Sigmoid colon (tissue), 7 donors: ENCODE data around the gene CACNA1E. TPM values are rescaled to one million over a fixed set of nuclear protein-coding genes. Genes with fewer than 3 reads are reported as not detected.

Experiments
- DNase-seq: peaks from one replicate; pipeline ENCODE4 v3.0.0-alpha.2; 2019
- H3K27ac ChIP-seq, 4 donors: fragments of 200-600 bp; sonication (generic); one replicate each; pipeline ENCODE4 v1.5.1; 2016 to 2019; ENCODE audit warnings: mild to moderate bottlenecking in 1 of 4
- H3K27me3 ChIP-seq, 3 donors: fragments of 200-600 bp; sonication (generic); one replicate each; pipeline ENCODE4 v1.5.1; 2019; ENCODE audit warnings: mild to moderate bottlenecking in 1 of 3
- H3K36me3 ChIP-seq, 4 donors: fragments of 200-600 bp; sonication (generic); one replicate each; pipeline ENCODE4 v1.5.1; 2016 to 2019
- H3K4me1 ChIP-seq, 4 donors: fragments of 200-600 bp; sonication (generic); one replicate each; pipeline ENCODE4 v1.5.1; 2017 to 2019
- H3K4me3 ChIP-seq, 4 donors: fragments of 200-600 bp; sonication (generic); one replicate each; pipeline ENCODE4 v1.5.1; 2017 to 2019; ENCODE audit warnings: mild to moderate bottlenecking in 2 of 4, moderate library complexity in 1 of 4
- H3K9me3 ChIP-seq, 4 donors: fragments of 200-600 bp in 3 of 4; sonication (generic) in 3 of 4; one replicate each; pipeline versions ENCODE4 v1.5.1 to v1.6.1; 2013 to 2019
- EP300 ChIP-seq, 4 donors: sonication (generic); formaldehyde crosslinking; IDR thresholded peaks; one replicate each; pipeline ENCODE4 v1.6.1; 2017; ENCODE audit warnings: antibody characterized with exemption in 4 of 4
- POLR2A ChIP-seq, 2 donors: fragments of 450-650 bp; IDR thresholded peaks; one replicate each; pipeline ENCODE4 v1.6.1; 2016; ENCODE audit warnings: antibody characterized with exemption in 2 of 2, mild to moderate bottlenecking in 2 of 2, moderate library complexity in 2 of 2
- POLR2AphosphoS5 ChIP-seq, 4 donors: sonication (generic); formaldehyde crosslinking; IDR thresholded peaks; one replicate each; pipeline ENCODE4 v1.6.1; 2017; ENCODE audit warnings: antibody characterized with exemption in 4 of 4
- WGBS, 2 donors: extraction: QIAGEN DNeasy Blood & Tissue Kit; methylation state at CpG; one replicate each; pipeline ENCODE4 v1.1.7; 2013; 5-methylcytosine and 5-hydroxymethylcytosine counted together
- intact Hi-C: fragments of 100-400 bp; cut with DNase I; formaldehyde crosslinking; loops from one replicate; pipeline ENCODE4 v1.15.1; 2023
- polyA plus RNA-seq, 3 donors: library from polyadenylated mRNA; stranded (reverse); fragments of 200-250 nt; gene quantifications; one replicate each; pipeline ENCODE4 v1.2.3, GENCODE V29; 2013
- total RNA-seq, 4 donors: library from RNA; depleted of rRNA; stranded (reverse); fragments of >200 nt; gene quantifications; one replicate each; pipeline ENCODE4 v1.1.0, GENCODE V29; 2016
- TF ChIP-seq, protein P1 (sequence below), 4 experiments: fragments of 450-650 bp in 3 of 4; fragments of 200-600 bp in 1 of 4; IDR thresholded peaks; one replicate each; pipeline ENCODE4 v1.5.1; 2016 to 2019; ENCODE audit warnings: antibody characterized with exemption in 4 of 4, mild to moderate bottlenecking in 3 of 4, moderate library complexity in 2 of 4
- donor health status: healthy with polysubstance abuse.
- donor health status: Bipolar disorder and iron deficiency.
- donor health status: healthy.

CACNA1E gene
- total and polyA plus RNA-seq, 7 donors, result 0.16 to 1.1 (median 0.36) TPM; not detected in 2

- WGBS, 2 donors, result 75 to 84% methylated on average over 10 of the region's 10 CpGs
- no peaks in the 10 kb centered on the region for H3K27me3 ChIP-seq
- no peak overlapping the region for H3K4me3 ChIP-seq
These were observed 120.6 kb downstream of the CACNA1E start for GRCh38 chr1:181603735-181604410.

DNA sequence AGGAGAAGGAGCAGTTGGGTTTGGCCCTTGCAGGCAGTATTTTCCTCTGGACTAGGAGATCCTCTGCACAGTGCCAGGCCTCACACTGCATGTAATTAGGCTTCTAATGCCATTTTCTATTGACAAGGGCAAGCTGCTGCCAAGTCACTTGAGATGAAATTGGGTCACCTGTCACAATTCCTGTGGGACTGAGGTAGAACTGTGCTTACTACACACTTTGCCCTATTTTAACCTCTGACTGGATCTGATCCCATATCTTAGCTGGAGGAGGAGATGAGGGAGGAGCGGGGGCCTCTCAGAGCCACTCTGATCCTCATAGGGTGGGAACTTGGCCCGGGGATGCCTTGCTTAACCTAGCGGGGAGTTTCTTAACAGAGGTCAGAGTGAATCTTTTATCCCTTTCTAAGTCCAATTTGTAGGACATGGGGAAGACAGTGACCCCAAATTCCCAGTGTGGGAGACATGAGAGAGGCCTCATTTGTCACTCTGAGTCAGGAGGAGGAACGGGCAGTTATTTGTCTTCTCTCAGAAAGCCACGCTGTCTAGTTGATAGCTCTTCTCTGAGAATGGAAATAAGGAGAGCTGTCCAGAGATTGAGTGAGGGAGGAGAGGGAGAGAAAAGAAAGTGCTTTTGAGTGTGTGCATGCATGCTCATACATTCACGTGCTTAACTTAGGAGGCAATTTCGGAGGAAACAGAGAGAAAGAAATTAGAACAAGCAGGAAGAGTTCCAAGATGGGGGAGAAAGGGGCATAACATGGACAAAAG is 121.3 kb downstream of the CACNA1E start:
- H3K36me3 ChIP-seq, result no peaks in the 10 kb centered on the region
- WGBS, 2 donors, result 83 to 87% methylated on average over 7 of the region's 7 CpGs
- no peak for DNase-seq
- TF ChIP-seq POLR2A (IDR thresholded peaks at IDR 0.05) (no peak), EP300 (IDR thresholded peaks at IDR 0.05) (no peak), POLR2AphosphoS5 (IDR thresholded peaks at IDR 0.05) (no peak)
- TF ChIP-seq, protein P1, sequence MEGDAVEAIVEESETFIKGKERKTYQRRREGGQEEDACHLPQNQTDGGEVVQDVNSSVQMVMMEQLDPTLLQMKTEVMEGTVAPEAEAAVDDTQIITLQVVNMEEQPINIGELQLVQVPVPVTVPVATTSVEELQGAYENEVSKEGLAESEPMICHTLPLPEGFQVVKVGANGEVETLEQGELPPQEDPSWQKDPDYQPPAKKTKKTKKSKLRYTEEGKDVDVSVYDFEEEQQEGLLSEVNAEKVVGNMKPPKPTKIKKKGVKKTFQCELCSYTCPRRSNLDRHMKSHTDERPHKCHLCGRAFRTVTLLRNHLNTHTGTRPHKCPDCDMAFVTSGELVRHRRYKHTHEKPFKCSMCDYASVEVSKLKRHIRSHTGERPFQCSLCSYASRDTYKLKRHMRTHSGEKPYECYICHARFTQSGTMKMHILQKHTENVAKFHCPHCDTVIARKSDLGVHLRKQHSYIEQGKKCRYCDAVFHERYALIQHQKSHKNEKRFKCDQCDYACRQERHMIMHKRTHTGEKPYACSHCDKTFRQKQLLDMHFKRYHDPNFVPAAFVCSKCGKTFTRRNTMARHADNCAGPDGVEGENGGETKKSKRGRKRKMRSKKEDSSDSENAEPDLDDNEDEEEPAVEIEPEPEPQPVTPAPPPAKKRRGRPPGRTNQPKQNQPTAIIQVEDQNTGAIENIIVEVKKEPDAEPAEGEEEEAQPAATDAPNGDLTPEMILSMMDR (IDR thresholded peaks at IDR 0.05), result no peak
- intact Hi-C loops, result no loop called here
- no peaks in the 10 kb centered on the region for H3K4me1 ChIP-seq
- H3K27me3 ChIP-seq, result no peaks in the 10 kb centered on the region
- H3K4me3 ChIP-seq, result no peak overlapping the region
- no peaks in the 10 kb centered on the region for H3K9me3 ChIP-seq
- H3K27ac ChIP-seq, result no peak overlapping the region

More at GRCh38 chr1:181603735-181604410, 120.6 kb downstream of the CACNA1E start:
- H3K9me3 ChIP-seq, result no peaks in the 10 kb centered on the region
- no peak overlapping the region for H3K27ac ChIP-seq
- intact Hi-C loops, result no loop called here
- no peaks in the 10 kb centered on the region for H3K4me1 ChIP-seq
- TF ChIP-seq POLR2AphosphoS5 (IDR thresholded peaks at IDR 0.05) (no peak), EP300 (IDR thresholded peaks at IDR 0.05) (no peak), POLR2A (IDR thresholded peaks at IDR 0.05) (no peak)
- TF ChIP-seq, protein P1 (IDR thresholded peaks at IDR 0.05), result no peak
- no peaks in the 10 kb centered on the region for H3K36me3 ChIP-seq
- no peak for DNase-seq

DNA sequence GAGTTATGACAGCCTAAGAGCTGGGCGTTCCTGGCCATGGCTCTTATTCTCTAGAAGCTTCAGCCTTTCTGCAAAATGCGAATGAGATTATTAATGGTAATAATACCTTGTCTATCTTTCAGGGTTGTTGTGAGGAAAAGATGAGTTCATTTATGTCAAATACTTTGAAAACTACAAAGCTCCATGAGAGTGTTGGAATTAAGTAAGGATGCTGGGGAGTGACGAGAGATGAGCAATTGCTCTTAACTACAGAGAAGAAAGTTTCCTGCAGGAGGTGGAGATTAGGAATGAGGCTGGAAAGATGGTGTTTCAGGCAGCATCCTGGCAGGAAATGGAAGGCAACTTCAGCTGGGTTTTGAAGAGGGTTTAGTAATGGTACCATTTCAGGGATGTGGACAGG is 124.2 kb downstream of the CACNA1E start:
- Histone ChIP-seq H3K27ac (no peak overlapping the region), H3K36me3 (no peaks in the 10 kb centered on the region), H3K9me3 (no peaks in the 10 kb centered on the region), H3K4me1 (no peaks in the 10 kb centered on the region), H3K27me3 (no peaks in the 10 kb centered on the region), H3K4me3 (no peak overlapping the region)
- intact Hi-C loops, result no loop called here
- 91 to 92% methylated on average over 3 of the region's 3 CpGs for WGBS, 2 donors
- no peak for TF ChIP-seq POLR2AphosphoS5 (IDR thresholded peaks at IDR 0.05)
- TF ChIP-seq, protein P1 (IDR thresholded peaks at IDR 0.05), result no peak
- no peak for TF ChIP-seq POLR2A (IDR thresholded peaks at IDR 0.05)
- no peak for TF ChIP-seq EP300 (IDR thresholded peaks at IDR 0.05)
- no peak for DNase-seq

DNA sequence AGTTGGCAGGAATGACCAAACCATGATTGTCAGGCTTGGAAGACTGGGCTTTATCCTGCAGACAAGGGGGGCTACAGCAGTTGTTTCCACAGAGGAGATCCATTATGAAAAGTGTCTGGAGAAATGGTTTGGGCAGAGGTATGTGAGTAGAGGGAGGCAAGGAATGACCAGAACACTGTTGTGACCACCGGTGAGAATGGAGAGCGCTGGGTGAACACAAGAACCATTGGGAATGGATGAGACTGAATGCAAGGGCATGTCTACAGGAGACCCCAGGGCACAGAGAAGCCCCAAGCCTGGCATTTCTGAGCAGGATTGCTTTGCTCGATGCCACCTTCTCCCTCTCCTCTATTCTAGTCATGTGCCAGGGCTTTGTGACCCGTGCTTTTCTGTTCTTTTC is 125.1 kb downstream of the CACNA1E start:
- WGBS, 2 donors, result 86 to 93% methylated on average over 4 of the region's 4 CpGs
- no peaks in the 10 kb centered on the region for H3K36me3 ChIP-seq
- intact Hi-C loops, result no loop called here
- peaks cover 0 to 1% (median 0%) of the 10 kb centered on the region in 4 donors for H3K9me3 ChIP-seq
- no peaks in the 10 kb centered on the region for H3K27me3 ChIP-seq
- H3K27ac ChIP-seq, result no peak overlapping the region
- H3K4me3 ChIP-seq, result no peak overlapping the region
- TF ChIP-seq POLR2A (IDR thresholded peaks at IDR 0.05), result no peak
- no peaks in the 10 kb centered on the region for H3K4me1 ChIP-seq
- DNase-seq, result no peak

DNA sequence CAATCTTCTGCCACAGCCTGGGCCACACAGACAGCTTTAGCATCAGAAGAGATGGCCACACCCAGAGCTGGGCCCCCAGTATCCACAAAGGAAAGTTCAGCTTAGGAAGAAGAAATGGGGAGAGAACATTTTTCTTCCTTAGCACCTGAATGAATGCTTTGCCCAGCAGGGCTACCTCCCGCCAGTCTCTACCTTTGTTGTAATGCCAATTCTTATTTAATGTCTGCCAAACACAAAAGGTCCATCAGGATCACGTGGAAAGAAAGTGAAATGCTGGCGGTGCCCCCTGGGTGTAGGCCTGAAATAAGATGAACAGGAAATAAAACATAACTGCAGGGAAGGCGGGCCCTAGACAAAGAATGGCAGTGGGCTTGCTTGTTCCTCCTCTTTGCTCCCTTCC is 125.6 kb downstream of the CACNA1E start:
- 58 to 69% methylated on average over 4 of the region's 4 CpGs for WGBS, 2 donors
- H3K9me3 ChIP-seq, result peaks cover 0 to 6% (median 0%) of the 10 kb centered on the region in 4 donors
- no peak overlapping the region for H3K4me3 ChIP-seq
- intact Hi-C loops, result no loop called here
- no peaks in the 10 kb centered on the region for H3K36me3 ChIP-seq
- DNase-seq, result no peak
- no peak for TF ChIP-seq POLR2A (IDR thresholded peaks at IDR 0.05)
- TF ChIP-seq POLR2AphosphoS5 (IDR thresholded peaks at IDR 0.05), result no peak
- TF ChIP-seq EP300 (IDR thresholded peaks at IDR 0.05), result no peak
- TF ChIP-seq, protein P1 (IDR thresholded peaks at IDR 0.05), result no peak
- H3K4me1 ChIP-seq, result no peaks in the 10 kb centered on the region
- no peak overlapping the region for H3K27ac ChIP-seq
- no peaks in the 10 kb centered on the region for H3K27me3 ChIP-seq
